Thyroid gland (tissue), 4 donors: Measurements from ENCODE around the gene YPEL1. TPM values are rescaled to one million over a fixed set of nuclear protein-coding genes. Genes with fewer than 3 reads are reported as not detected.
"Not testable (repeated sequence)": the region's sequence is repeated elsewhere in the genome, so short reads cannot be mapped to it uniquely, and the experiment has no call there.

Experiments
- DNase-seq, 2 donors: peaks; one replicate each; pipeline ENCODE4 v3.0.0-alpha.2; 2019
- H3K27ac ChIP-seq, 3 donors: fragments of 200-600 bp; sonication (generic); 1 replicate in 2 of 3; 2 replicates in 1 of 3; pipeline ENCODE4 v1.5.1; 2016 to 2019; ENCODE audit warnings: mild to moderate bottlenecking in 1 of 3, moderate library complexity in 1 of 3
- H3K27me3 ChIP-seq: fragments of 200-600 bp; sonication (generic); one replicate; pipeline ENCODE4 v1.5.1; 2019
- H3K36me3 ChIP-seq, 2 donors: fragments of 200-600 bp; sonication (generic); one replicate each; pipeline ENCODE4 v1.5.1; 2016 to 2019
- H3K4me1 ChIP-seq, 2 donors: fragments of 200-600 bp; sonication (generic); one replicate each; pipeline ENCODE4 v1.5.1; 2017 to 2019
- H3K4me3 ChIP-seq, 3 donors: fragments of 200-600 bp; sonication (generic); replicated peaks in 1 of 3; 1 replicate in 2 of 3; 2 replicates in 1 of 3; pipeline ENCODE4 v1.5.1; 2016; ENCODE audit warnings: mild to moderate bottlenecking in 1 of 3
- H3K9me3 ChIP-seq: fragments of 200-600 bp; sonication (generic); one replicate; pipeline ENCODE4 v1.5.1; 2017
- CTCF ChIP-seq, 6 experiments: fragments of 200-600 bp in 3 of 6; fragments of 450-650 bp in 3 of 6; sonication (generic) in 3 of 6; IDR thresholded peaks; one replicate each; pipeline ENCODE4 v1.5.1; 2016 to 2019; ENCODE audit warnings: antibody characterized with exemption in 6 of 6, mild to moderate bottlenecking in 2 of 6, inconsistent platforms in 1 of 6, moderate library complexity in 1 of 6
- POLR2A ChIP-seq, 2 donors: fragments of 450-650 bp; IDR thresholded peaks; one replicate each; pipeline ENCODE4 v1.6.1; 2017; ENCODE audit warnings: antibody characterized with exemption in 2 of 2, mild to moderate bottlenecking in 2 of 2, moderate library complexity in 1 of 2
- WGBS, 2 donors: methylation state at CpG; one replicate each; pipeline ENCODE4 v1.1.5; 2017; 5-methylcytosine and 5-hydroxymethylcytosine counted together
- intact Hi-C: fragments of 100-400 bp; cut with DNase I; formaldehyde crosslinking; loops from one replicate; pipeline ENCODE4 v1.15.1; 2023
- total RNA-seq, 4 donors: library from RNA; depleted of rRNA; stranded (reverse); fragments of >200 nt; gene quantifications; one replicate each; pipeline ENCODE4 v1.2.3, GENCODE V29; 2016

YPEL1 gene
- total RNA-seq, 4 donors from 2014 or later: 4.1 to 6.7 (median 5.4) TPM

- Histone ChIP-seq H3K36me3 (no peaks in the 10 kb centered on the region), H3K4me3 (no peak overlapping the region), H3K27me3 (no peaks in the 10 kb centered on the region), H3K9me3 (no peaks in the 10 kb centered on the region), H3K27ac (no peak overlapping the region), H3K4me1 (no peaks in the 10 kb centered on the region)
- WGBS, 2 donors: 83 to 92% methylated on average over 12 of the region's 12 CpGs
- intact Hi-C loops: no loop called here
- TF ChIP-seq POLR2A (IDR thresholded peaks at IDR 0.05) (no peak), CTCF (IDR thresholded peaks at IDR 0.05) (no peak)
- no peak for DNase-seq
Measured at GRCh38 chr22:21728270-21728669, 7.3 kb downstream of the YPEL1 start.

GRCh38 chr22:21727768-21728167 lies 7.8 kb downstream of the YPEL1 start:
- no peak for DNase-seq
- 95 to 97% methylated on average over 10 of the region's 10 CpGs for WGBS, 2 donors
- intact Hi-C loops: no loop called here
- no peaks in the 10 kb centered on the region for H3K4me1 ChIP-seq
- no peaks in the 10 kb centered on the region for H3K9me3 ChIP-seq
- no peaks in the 10 kb centered on the region for H3K27me3 ChIP-seq
- no peak overlapping the region for H3K4me3 ChIP-seq
- TF ChIP-seq CTCF (IDR thresholded peaks at IDR 0.05) (no peak), POLR2A (IDR thresholded peaks at IDR 0.05) (no peak)
- H3K27ac ChIP-seq: no peak overlapping the region
- no peaks in the 10 kb centered on the region for H3K36me3 ChIP-seq

GRCh38 chr22:21727159-21727558 lies 8.4 kb downstream of the YPEL1 start:
- WGBS, 2 donors: 90% methylated on average over 4 of the region's 4 CpGs
- no peaks in the 10 kb centered on the region for H3K9me3 ChIP-seq
- intact Hi-C loops: no loop called here
- peaks cover 0 to 4% of the 10 kb centered on the region in 2 donors for H3K4me1 ChIP-seq
- no peak for DNase-seq
- H3K27me3 ChIP-seq: no peaks in the 10 kb centered on the region
- no peak overlapping the region for H3K4me3 ChIP-seq
- no peaks in the 10 kb centered on the region for H3K36me3 ChIP-seq
- TF ChIP-seq POLR2A (IDR thresholded peaks at IDR 0.05) (no peak), CTCF (IDR thresholded peaks at IDR 0.05) (no peak)
- no peak overlapping the region for H3K27ac ChIP-seq

GRCh38 chr22:21726650-21727049 lies 8.9 kb downstream of the YPEL1 start:
- H3K27ac ChIP-seq: no peak overlapping the region
- H3K4me3 ChIP-seq: no peak overlapping the region
- H3K27me3 ChIP-seq: no peaks in the 10 kb centered on the region
- no peaks in the 10 kb centered on the region for H3K36me3 ChIP-seq
- H3K9me3 ChIP-seq: no peaks in the 10 kb centered on the region
- no peak for DNase-seq
- whole genome bisulfite sequencing, 2 donors: 65 to 70% methylated on average over 5 of the region's 5 CpGs
- intact Hi-C loops: no loop called here
- H3K4me1 ChIP-seq: peaks cover 0 to 4% of the 10 kb centered on the region in 2 donors
- TF ChIP-seq POLR2A (IDR thresholded peaks at IDR 0.05) (no peak), CTCF (IDR thresholded peaks at IDR 0.05) (no peak)

GRCh38 chr22:21725956-21726649 lies 9.5 kb downstream of the YPEL1 start:
- 89 to 93% methylated on average over 14 to 18 of the region's 19 CpGs for WGBS, 2 donors
- Histone ChIP-seq H3K9me3 (no peaks in the 10 kb centered on the region), H3K4me3 (no peak overlapping the region), H3K36me3 (no peaks in the 10 kb centered on the region), H3K27ac (no peak overlapping the region), H3K4me1 (peaks cover 0 to 4% of the 10 kb centered on the region in 2 donors), H3K27me3 (no peaks in the 10 kb centered on the region)
- intact Hi-C loops: no loop called here
- DNase-seq: no peak
- TF ChIP-seq POLR2A (IDR thresholded peaks at IDR 0.05): no peak
- TF ChIP-seq CTCF (IDR thresholded peaks at IDR 0.05): no peak

GRCh38 chr22:21724496-21724895 lies 11.1 kb downstream of the YPEL1 start:
- H3K4me1 ChIP-seq, DNase-seq, H3K4me3 ChIP-seq, H3K27ac ChIP-seq, H3K9me3 ChIP-seq, intact Hi-C loops, H3K27me3 ChIP-seq, H3K36me3 ChIP-seq: not testable (repeated sequence)
- 94 to 100% methylated on average over 3 of the region's 3 CpGs for whole genome bisulfite sequencing, 2 donors

GRCh38 chr22:21721195-21721852 lies 14.3 kb downstream of the YPEL1 start:
- H3K27me3 ChIP-seq, H3K36me3 ChIP-seq, intact Hi-C loops, DNase-seq, H3K4me3 ChIP-seq, H3K9me3 ChIP-seq, H3K4me1 ChIP-seq, H3K27ac ChIP-seq: not testable (repeated sequence)
- 94 to 97% methylated on average over 15 of the region's 15 CpGs for WGBS, 2 donors
